Endothelial cell of coronary artery (primary cell): ENCODE results near the gene NUDT3. TPM values are rescaled to one million over a fixed set of nuclear protein-coding genes. Genes with fewer than 3 reads are reported as not detected.

Experiments
- total RNA-seq: library from RNA; depleted of rRNA; stranded (reverse); fragments of >200 nt; gene quantifications from 2 replicates; pipeline ENCODE4 v1.2.3, GENCODE V29; 2014

The NUDT3 gene
- total RNA-seq = 18.2 and 21.6 TPM in 2 replicates

DNA sequence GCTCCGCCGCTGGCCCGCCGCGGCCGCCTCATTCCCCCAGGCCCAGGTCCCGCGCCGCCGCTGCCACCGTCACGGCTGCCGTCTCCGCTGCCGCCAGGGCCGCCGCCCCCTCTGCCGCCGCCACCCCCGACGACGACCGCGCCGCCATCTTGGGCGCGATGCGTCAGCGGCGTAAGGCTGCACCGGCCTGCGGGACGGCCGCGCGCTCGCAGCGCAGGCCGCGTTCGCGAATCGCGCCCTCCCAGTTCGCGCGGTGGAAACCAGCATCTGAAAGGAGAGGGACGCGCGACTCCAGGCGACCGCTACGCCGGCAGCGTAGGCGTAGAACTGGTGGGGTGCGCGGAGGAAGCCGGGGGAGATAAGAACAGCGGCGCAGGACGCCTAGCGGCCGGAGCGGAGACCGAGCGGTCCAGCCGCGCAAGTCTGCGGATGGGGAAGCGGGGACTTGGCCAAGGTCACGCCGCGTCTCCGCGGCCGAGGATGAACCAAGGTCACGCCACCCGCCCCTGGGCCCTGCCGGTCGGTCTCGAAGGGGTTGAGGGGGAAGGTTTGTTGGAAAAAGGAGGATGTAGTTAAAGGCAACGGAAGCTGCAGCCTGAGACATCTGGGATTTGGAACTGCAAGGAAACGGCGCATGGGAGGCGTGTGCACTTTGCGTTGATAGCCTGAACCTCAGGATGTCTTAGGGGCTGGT is at the start of gene NUDT3:
Gene NUDT3 (minus strand): TSS at position 173 of the 694 bp plus-strand sequence. CDS start 307 bp downstream, outside the sequence.

DNA sequence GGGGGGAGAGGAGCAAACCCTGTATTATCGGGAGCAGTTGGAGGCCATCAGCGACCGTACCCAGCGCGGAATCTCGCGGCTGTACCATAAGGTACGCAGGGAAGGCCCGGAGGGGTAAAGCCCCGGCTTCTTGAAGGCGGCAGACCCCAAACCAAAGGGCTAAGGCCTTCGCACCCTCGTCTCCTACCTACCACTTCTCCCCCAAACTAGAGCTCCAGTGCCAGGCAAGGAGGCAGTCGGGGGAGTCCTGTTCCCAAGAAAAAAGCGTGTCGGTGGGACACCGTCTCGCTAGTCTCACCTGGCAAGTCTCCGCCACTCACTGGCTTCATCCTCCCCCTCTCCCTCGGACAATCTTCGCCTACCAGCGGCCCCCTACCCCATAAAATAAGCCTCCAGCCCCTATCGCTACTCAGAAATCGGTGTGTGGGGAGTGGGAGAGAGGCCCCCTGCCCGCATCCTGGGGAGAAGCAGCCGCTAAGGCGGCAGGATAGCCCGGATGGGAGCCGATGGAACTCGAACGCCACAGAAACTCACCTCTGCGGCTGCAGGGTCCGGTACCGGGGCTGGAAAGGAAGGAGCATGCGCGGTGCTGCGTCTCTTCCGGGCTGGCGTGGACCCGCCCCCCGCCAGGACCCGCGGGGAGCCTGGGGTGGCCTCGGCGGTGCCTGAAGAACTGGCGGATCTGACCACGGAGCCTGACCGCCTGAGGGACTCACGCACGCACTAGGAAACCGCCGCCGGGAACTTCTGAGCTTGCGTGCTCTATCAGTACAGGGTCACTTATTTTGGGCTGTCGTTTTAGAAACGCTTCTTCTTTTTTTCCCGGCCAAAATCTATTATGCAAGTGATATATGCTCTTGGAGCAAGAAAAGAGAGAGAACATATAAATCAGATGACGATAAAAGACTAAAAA is 33.3 kb upstream of the NUDT3 start, which contains the start of gene RPS10:
Gene RPS10 (minus strand): TSS at position 572 of the 913 bp plus-strand sequence. CDS start 848 bp downstream, outside the sequence.

DNA sequence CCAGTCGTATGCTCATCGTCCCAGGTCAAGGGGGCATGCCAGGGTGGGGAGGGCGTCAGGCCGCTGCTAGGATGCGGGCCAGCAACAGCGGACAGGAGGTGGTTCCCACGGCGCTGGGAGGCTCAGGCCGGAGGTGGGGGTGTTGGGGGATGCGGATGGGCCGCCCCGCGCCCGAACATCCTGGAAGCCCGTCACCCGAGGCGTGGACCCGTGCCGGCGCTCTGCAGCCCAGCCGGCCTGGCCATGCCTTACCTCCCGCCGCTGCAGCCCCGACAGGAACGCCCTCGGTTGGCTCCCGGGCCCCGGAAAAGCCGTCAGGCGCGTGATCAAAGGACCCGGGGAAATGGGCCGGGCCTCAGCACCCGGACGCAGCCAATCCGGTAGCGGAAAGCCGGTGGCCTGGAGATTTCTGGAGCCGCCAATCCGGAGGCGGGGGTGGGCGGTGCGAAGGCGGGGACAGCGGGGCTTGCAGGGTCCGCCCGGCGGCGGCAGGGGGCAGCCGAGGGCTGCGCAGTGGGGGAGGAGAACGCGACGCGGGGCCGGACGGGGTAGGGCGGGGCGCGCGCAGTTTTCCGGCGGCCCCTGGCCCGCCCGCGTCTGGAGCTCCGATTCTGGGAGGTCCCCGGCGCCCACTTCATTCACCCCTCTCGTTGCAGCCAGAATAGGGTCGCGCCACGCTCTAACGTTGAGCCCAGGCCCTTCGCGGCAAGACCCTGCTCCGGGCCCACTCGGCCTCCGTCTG is 143.6 kb downstream of the NUDT3 start, which contains the start of gene SMIM29:
Gene SMIM29 (minus strand): TSS at position 280 of the 742 bp plus-strand sequence. CDS start 1,215 bp downstream, outside the sequence.

DNA sequence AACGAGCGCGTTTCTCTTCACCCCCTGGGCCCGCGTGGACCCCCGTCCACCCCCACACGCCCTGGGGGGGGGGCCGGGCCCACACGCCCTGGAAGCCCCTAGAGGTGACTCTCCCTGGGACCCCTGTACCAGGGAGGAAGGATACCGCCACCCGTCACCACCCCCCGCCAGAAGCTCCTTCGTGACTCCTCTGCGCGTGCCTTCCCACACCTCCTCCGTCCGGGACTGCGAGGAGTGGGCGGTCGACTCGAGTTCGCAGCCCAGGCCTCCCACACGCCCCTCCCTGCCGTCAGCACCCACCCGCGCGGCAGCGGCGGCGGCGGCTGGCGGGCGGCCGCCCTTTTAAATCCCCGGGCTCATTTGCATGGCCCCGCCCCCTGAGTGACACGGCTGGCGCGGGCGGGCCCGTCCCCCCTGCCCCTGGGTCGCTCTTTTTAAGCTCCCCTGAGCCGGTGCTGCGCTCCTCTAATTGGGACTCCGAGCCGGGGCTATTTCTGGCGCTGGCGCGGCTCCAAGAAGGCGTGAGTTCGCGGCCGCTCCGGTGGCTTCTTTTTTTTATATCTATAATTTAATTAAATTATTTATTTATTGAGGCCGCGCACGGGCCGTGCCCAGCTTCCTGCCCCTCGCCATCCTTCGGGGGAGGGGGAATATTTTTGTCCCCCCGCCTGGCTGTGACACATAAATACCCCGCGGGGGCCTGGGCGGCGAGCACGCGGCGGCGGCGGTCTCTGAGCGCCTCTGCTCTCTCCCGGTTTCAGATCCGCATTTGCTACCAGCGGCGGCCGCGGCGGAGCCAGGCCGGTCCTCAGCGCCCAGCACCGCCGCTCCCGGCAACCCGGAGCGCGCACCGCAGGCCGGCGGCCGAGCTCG is 155.8 kb downstream of the NUDT3 start, which contains the start of gene HMGA1:
Gene HMGA1 (plus strand): TSS at position 431 of the 873 bp plus-strand sequence. CDS start 3,908 bp downstream, outside the sequence.

Other genes starting within 250 kb of the NUDT3 start
- gene GRM4, start 246.6 kb downstream of the NUDT3 start, total RNA-seq = 0.09 TPM in 1 of 2 replicates, not detected in the other
- 162 and 174 TPM in 2 replicates for gene HMGA1, start 155.8 kb downstream of the NUDT3 start, total RNA-seq
- gene SMIM29, start 143.7 kb downstream of the NUDT3 start, total RNA-seq = 16.6 and 21.3 TPM in 2 replicates
- gene RPS10, start 33.4 kb upstream of the NUDT3 start, total RNA-seq = 2,279 and 2,456 TPM in 2 replicates
- gene PACSIN1, start 73.4 kb upstream of the NUDT3 start, total RNA-seq = not detected in 2 replicates
- gene SPDEF, start 163.7 kb upstream of the NUDT3 start, total RNA-seq = not detected in 2 replicates